ENCODE measurements around the gene NUDT14. TPM values are rescaled to one million over a fixed set of nuclear protein-coding genes. Genes with fewer than 3 reads are reported as not detected.

Gene NUDT14
- total and polyA plus RNA-seq, 2 of the 4 experiments (the other 2 are of a cell fraction), result 5.6 to 9.3 TPM

GRCh38 chr14:105141486-105142281 is 39.4 kb downstream of the NUDT14 start:
- Histone ChIP-seq H3K4me1 (ENCODE audit: control insufficient read depth, insufficient read depth, low read length) (no peaks in the 10 kb centered on the region), H4K8ac (ENCODE audit: low read depth in 2 of 2, low read length in 2 of 2) (no peak overlapping the region), H2BK15ac (ENCODE audit: low read depth, low read length) (no peak overlapping the region), H2BK120ac (ENCODE audit: low read depth, low read length) (no peak overlapping the region), H3K27ac (ENCODE audit: insufficient read depth, low read length) (no peak overlapping the region), H3K9me3 (ENCODE audit: control insufficient read depth, insufficient read depth, low read length) (peaks cover 14% of the 10 kb centered on the region), H3K4me3 (ENCODE audit: insufficient read depth, low read depth, low read length) (no peak overlapping the region), H3K56ac (ENCODE audit: extremely low read depth, insufficient read depth, low read length) (no peak overlapping the region), H4K91ac (ENCODE audit: insufficient read depth, low read depth, low read length) (no peak overlapping the region), H2BK5ac (ENCODE audit: low read depth, low read length, poor library complexity, severe bottlenecking) (no peak overlapping the region), H3K9ac (ENCODE audit: low read depth, low read length) (no peak overlapping the region), H3K23ac (ENCODE audit: low read depth, low read length) (no peak overlapping the region), H3K4me2 (ENCODE audit: low read depth, low read length) (no peak overlapping the region), H4K5ac (ENCODE audit: low read depth, low read length) (no peak overlapping the region), H3K9me1 (ENCODE audit: insufficient read depth, low read length) (no peaks in the 10 kb centered on the region), H3K79me1 (ENCODE audit: low read depth in 1 of 2, low read length in 2 of 2) (no peaks in the 10 kb centered on the region), H4K20me1 (ENCODE audit: insufficient read depth, low read length) (no peaks in the 10 kb centered on the region), H3K18ac (ENCODE audit: low read depth, low read length) (no peak overlapping the region), H3K14ac (replicated peaks; ENCODE audit: low read depth, low read length) (no peak overlapping the region), H3K36me3 (ENCODE audit: control insufficient read depth, insufficient read depth, low read length) (no peaks in the 10 kb centered on the region), H2AFZ (replicated peaks; ENCODE audit: low read length, poor library complexity) (no peak overlapping the region), H2AK5ac (ENCODE audit: low read depth, low read length) (no peak overlapping the region), H2AK9ac (replicated peaks; ENCODE audit: low read depth, low read length, poor library complexity) (no peak overlapping the region), H2BK20ac (ENCODE audit: low read depth, low read length) (no peak overlapping the region), H3K27me3 (ENCODE audit: control insufficient read depth, insufficient read depth, low read length) (no peaks in the 10 kb centered on the region; the same call in 1 of the 2 replicates), H3K4ac (ENCODE audit: low read depth, low read length) (no peak overlapping the region)
- WGBS, 2 experiments (ENCODE audit: extremely low coverage in 2 of 2, insufficient read length in 1 of 2), result 85% methylated on average over 33 of the region's 43 CpGs; no CpG with 5 or more reads in 1 of the 2 experiments
- ChIA-PET CTCF (no interaction called here), POLR2A (ENCODE audit: unreplicated experiment) (no interaction called here)
- DNase-seq (no peak), ATAC-seq (ENCODE audit: low read depth) (no peak)
- dilution Hi-C loops (cut with HindIII; ENCODE audit: low sequenced_read_pairs, unreplicated experiment), result no loop called here
- in situ Hi-C loops (cut with MboI; ENCODE audit: low sequenced_read_pairs), result no loop called here
- intact Hi-C loops (cut with micrococcal nuclease), result no loop called here
- BruUV-seq (replicated peaks), result no TSS peak
- TF ChIP-seq POLR2A (IDR thresholded peaks at IDR 0.05; ENCODE audit: low read depth, low read length) (no peak), CTCF (conservative IDR thresholded peaks at IDR 0.05; ENCODE audit: low read depth, low read length) (no peak), RFX5 (IDR thresholded peaks at IDR 0.05; ENCODE audit: low read depth, low read length) (no peak), MAZ (IDR thresholded peaks at IDR 0.05; ENCODE audit: borderline replicate concordance, low read depth, low read length) (no peak), ELK1 (IDR thresholded peaks at IDR 0.05; ENCODE audit: borderline replicate concordance, low read depth, low read length) (no peak), MXI1 (IDR thresholded peaks at IDR 0.05; ENCODE audit: borderline replicate concordance, low read depth, low read length) (no peak), RCOR1 (IDR thresholded peaks at IDR 0.05; ENCODE audit: insufficient replicate concordance, low read length) (no peak), BHLHE40 (IDR thresholded peaks at IDR 0.05; ENCODE audit: low read depth, low read length) (no peak), CHD1 (IDR thresholded peaks at IDR 0.05; ENCODE audit: low read depth, low read length) (no peak), USF2 (IDR thresholded peaks at IDR 0.05; ENCODE audit: low read depth, low read length) (no peak), FOS (IDR thresholded peaks at IDR 0.05; ENCODE audit: low read depth, low read length) (no peak), NFE2L2 (IDR thresholded peaks at IDR 0.05; ENCODE audit: low read depth, low read length) (no peak)
